ENCODE data around the gene LRRC8D.

LRRC8D gene

DNA sequence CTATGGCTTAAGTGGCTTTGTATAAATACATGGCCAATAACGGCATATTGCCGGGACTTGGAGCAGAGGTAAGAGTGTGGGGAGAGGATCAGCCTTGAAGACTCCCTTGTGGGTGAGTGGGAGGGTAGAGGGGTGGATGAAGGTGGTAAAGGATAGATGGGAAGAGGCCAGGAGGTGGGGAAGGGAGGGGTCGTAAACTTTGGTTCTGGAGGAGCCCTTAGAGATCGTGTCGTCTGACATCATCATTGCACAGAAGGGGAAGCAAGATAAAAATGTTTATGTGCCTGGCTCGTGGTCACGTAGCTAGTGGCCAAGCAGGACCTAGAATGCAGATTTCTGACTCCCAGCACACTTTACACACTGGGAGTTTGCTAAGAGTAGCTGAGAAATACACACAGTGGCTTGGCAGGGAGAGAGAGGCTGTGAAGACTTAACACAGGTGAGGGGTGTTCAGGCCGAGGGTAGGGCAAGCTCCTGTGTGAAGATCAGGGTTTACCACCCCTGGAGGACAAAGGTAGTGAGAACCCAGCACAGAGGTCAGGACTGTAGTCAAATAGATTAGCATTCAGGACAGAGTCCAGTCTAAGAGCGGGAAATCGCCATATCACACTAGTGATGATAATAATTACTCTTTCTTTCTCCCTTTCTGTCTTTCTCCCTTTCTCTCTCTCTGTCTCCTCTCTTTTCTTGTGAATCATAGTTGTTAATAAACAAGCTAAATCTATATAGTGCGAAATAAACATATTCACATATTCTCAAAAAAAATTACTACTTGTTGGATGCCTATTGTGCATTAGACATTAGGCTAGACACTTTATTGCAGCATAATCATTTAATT is 75.5 kb downstream of the LRRC8D start:
- DNase-seq (ENCODE audit: low spot score) = no peak

- no peak for DNase-seq (ENCODE audit: low spot score)
Observed at GRCh38 chr1:89897347-89898133, 76.7 kb downstream of the LRRC8D start.

DNA sequence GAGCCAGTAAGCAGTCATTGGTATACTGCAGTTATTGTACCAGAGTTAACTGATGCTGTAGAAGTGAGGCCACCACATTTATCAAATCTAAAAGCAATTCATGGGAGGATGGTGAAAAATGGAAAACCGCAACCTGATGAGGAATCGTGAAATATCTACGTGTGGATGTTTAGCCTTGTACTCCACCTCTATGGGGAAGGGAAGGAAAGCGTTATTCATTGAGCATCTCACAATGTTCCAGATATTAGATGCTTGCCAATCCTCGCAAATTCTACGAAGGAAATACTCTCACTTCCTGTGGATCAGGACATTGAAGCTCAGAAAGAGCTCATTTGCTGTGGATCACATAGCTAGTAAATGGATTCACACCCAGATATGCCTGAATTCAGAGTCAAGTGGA is 77.3 kb downstream of the LRRC8D start:
- no peak for DNase-seq (ENCODE audit: low spot score)

DNA sequence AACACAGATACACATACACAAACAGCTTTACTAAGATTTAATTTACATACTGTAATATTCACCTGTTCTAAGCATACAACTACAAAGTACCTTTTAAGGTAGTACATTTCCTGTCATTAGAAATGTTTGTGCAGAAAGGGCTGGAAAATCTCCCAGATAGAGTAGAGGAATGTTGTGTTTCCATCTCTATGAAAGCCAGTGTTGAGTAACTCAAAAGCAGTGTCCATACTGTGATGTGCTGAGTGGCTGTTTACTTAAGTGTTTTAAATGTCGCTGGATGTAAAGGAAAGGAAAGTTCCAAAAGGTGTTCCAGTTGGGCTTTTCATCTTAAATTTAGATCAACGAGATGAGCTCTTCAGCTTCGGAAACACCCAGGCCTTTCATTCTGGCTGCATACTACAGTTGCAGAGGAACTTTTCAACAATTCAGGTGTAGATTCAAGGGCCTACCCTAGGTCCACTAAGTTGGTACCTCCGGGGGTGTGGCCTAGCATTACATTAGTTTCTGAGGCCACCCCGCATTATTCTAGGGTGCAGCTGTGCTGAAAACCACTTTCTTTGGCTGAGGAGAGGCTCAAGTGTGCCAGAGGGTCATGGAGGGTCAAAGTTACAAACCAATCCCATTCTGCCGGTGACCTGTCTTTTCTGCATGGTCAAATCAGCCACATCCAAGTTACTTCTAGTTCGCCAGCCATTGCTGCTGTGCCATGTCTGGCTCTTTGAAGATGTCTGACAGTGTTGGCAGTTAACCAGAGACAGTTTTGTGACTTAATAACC is 78.1 kb downstream of the LRRC8D start:
- DNase-seq (ENCODE audit: low spot score) = no peak

DNA sequence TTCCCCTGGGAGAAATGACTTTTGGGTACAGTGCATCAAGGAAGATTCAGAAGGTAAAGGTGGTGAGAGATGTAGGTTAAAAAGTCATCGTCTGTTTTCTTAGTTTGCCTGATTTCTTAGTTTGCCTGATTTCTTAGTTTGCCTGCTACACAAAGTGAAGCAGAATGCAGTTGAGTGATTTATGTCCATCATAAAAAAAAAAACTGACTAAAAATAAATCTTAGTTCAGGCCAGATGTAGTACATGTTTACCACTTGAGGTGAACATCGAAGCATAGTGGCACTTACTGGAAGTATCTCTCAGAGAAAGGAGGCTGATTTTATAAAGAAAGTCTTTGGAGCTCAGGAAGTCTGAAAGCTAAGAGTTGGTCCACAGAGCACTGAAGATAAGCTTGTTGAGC is 79.5 kb downstream of the LRRC8D start:
- DNase-seq (ENCODE audit: low spot score) = no peak

- DNase-seq (ENCODE audit: low spot score) = no peak
Observed at GRCh38 chr1:89900791-89901708, 80.2 kb downstream of the LRRC8D start.

GRCh38 chr1:89901957-89902669 is 81.3 kb downstream of the LRRC8D start:
- DNase-seq (ENCODE audit: low spot score) = no peak

- no peak for DNase-seq (ENCODE audit: low spot score)
Observed at GRCh38 chr1:89903550-89903949, 82.7 kb downstream of the LRRC8D start.

- DNase-seq (ENCODE audit: low spot score) = no peak
Observed at GRCh38 chr1:89904219-89904980, 83.6 kb downstream of the LRRC8D start.

GRCh38 chr1:89905395-89906058 is 84.7 kb downstream of the LRRC8D start:
- no peak for DNase-seq (ENCODE audit: low spot score)

GRCh38 chr1:89906088-89906487 is 85.3 kb downstream of the LRRC8D start:
- no peak for DNase-seq (ENCODE audit: low spot score)

GRCh38 chr1:89907727-89908212 is 86.9 kb downstream of the LRRC8D start:
- no peak for DNase-seq (ENCODE audit: low spot score)

- no peak for DNase-seq (ENCODE audit: low spot score)
Observed at GRCh38 chr1:89908273-89908671, 87.4 kb downstream of the LRRC8D start.

GRCh38 chr1:89908672-89909436 is 88.0 kb downstream of the LRRC8D start:
- DNase-seq (ENCODE audit: low spot score) = no peak

GRCh38 chr1:89910268-89910667 is 89.4 kb downstream of the LRRC8D start:
- DNase-seq (ENCODE audit: low spot score) = no peak

- no peak for DNase-seq (ENCODE audit: low spot score)
Observed at GRCh38 chr1:89910780-89911179, 89.9 kb downstream of the LRRC8D start.

DNA sequence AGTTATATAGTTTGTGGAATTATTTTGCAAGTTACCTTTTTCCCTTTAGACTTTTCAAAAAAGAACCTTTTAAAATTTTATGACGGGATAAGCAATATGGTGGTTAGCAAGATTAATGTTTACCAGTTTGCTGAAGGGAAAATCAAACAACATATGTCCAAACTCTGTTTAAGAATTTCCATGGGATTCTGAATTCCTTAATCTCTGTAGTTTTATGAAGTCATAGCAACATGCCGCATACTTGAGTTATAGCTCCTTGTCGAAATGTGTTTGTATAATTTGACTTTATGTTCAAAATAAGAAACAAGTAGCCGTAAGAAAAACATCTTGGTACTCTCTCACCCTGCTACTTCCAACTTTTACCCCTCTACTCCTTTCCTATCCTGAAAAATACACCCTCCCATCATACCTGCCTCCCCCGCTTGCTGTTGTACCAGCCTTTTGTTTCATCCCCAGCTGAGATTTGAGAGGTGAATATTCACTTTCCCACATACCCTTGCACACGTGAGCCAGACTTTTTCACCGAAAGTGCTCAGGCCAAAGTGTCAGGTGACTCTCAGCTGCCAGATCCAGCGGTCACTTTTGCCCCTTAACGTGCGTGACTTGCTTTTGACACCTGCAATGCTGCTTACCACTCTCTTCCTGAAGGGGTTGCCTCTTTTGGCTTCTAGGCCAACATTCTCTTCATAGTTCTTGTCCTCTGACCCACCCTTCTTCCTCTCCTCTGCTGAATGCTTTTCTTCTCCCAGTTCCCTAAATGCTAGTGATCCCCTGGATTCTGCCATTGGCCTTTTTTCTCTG is 90.6 kb downstream of the LRRC8D start:
- DNase-seq (ENCODE audit: low spot score) = no peak

DNA sequence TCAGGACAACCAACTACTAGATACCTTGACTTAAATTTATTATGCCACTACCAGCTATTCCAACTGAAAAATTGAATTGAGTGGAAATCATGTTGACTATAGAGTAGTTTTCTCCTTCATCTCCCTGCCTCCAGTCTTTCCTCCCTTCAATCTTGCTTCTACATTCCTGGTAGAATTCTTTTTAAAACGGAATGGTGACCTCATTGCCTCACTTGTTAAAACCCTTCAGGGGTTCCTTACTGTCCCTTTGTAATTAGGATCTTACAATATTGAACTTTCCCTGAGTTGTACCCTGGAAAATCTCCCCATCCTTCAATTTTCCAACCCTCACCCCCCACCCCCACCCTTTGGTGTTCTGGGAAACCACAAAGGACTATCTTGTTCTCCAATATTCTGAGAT is 91.2 kb downstream of the LRRC8D start:
- DNase-seq (ENCODE audit: low spot score) = no peak
